Thyroid gland (tissue), 4 donors: ENCODE measurements around the gene TAS2R43.
"Not testable (repeated sequence)": the region's sequence is repeated elsewhere in the genome, so short reads cannot be mapped to it uniquely, and the experiment has no call there.

ENCODE experiments used
- POLR2A ChIP-seq, 2 donors: fragments of 450-650 bp; IDR thresholded peaks; one replicate each; pipeline ENCODE4 v1.6.1; 2017; ENCODE audit warnings: antibody characterized with exemption in 2 of 2, mild to moderate bottlenecking in 2 of 2, moderate library complexity in 1 of 2
- TF ChIP-seq, protein P1 (sequence below), 6 experiments: fragments of 200-600 bp in 3 of 6; fragments of 450-650 bp in 3 of 6; sonication (generic) in 3 of 6; IDR thresholded peaks; one replicate each; pipeline ENCODE4 v1.5.1; 2016 to 2019; ENCODE audit warnings: antibody characterized with exemption in 6 of 6, mild to moderate bottlenecking in 2 of 6, inconsistent platforms in 1 of 6, moderate library complexity in 1 of 6

DNA sequence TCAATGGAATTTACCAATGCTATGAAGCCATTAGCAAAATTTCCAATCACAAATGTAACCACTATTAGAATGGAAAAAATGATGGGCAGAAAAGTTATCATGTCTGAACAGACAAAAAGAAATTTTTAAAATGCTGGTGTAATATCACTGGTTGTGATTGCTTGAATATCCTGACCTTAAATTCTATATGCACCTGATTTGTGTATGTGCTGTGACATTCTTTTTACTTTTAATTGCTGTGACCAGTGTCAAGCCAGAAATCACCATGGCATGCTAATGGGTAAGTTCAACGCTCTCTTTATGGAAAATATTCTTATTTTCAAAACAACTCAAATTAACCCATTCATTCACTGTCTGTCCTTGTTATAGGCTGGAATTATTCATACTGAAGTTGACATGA lies 29.9 kb downstream of the TAS2R43 start, which contains the start of gene TAS2R46:
- not testable (repeated sequence) for TF ChIP-seq POLR2A (IDR thresholded peaks at IDR 0.05)
- TF ChIP-seq, protein P1, sequence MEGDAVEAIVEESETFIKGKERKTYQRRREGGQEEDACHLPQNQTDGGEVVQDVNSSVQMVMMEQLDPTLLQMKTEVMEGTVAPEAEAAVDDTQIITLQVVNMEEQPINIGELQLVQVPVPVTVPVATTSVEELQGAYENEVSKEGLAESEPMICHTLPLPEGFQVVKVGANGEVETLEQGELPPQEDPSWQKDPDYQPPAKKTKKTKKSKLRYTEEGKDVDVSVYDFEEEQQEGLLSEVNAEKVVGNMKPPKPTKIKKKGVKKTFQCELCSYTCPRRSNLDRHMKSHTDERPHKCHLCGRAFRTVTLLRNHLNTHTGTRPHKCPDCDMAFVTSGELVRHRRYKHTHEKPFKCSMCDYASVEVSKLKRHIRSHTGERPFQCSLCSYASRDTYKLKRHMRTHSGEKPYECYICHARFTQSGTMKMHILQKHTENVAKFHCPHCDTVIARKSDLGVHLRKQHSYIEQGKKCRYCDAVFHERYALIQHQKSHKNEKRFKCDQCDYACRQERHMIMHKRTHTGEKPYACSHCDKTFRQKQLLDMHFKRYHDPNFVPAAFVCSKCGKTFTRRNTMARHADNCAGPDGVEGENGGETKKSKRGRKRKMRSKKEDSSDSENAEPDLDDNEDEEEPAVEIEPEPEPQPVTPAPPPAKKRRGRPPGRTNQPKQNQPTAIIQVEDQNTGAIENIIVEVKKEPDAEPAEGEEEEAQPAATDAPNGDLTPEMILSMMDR (IDR thresholded peaks at IDR 0.05), result not testable (repeated sequence)
